ENCODE measurements around the gene AKAP8L.

AKAP8L gene

DNA sequence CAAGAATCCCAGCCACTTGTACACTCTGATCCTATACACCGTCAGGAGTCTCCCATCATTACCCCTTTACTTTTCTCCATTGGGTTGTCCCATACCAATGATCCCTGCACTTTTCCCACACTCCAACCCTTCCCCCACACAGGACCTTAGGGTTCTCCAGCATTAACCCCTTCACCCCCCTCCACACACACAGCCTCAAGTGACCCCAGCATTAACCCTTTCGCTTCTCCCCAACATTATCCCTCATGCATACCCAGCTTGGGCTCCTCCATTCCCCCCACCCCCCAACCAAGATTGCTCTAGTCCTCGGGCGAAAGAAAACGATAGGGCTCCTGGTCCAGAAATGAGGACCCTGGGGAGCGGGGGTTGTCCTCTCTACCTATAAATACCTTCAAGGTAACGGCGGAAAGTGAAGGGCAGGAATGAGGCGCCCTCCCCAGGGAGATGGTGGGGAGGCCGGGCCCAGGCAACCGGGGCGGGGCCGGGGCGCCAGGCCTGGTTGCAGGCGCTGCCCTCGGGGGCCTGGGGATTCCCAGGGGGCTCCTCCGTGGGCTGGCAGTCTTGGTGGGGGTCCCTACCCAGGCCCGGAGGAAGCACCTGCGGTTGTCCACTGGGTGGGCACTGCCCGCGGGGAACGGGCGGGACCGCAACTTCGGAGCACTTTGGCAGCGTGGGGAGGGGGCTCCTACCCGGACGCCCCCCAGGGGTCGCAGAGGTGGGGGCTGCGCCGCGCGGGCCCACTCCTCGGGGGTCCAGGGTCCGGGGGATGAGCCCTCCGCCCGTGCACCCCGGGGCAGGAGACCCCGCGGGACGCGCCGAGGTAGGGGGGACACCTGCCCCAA lies 30.2 kb upstream of the AKAP8L start:
- DNase-seq: peak; percentile 4

DNA sequence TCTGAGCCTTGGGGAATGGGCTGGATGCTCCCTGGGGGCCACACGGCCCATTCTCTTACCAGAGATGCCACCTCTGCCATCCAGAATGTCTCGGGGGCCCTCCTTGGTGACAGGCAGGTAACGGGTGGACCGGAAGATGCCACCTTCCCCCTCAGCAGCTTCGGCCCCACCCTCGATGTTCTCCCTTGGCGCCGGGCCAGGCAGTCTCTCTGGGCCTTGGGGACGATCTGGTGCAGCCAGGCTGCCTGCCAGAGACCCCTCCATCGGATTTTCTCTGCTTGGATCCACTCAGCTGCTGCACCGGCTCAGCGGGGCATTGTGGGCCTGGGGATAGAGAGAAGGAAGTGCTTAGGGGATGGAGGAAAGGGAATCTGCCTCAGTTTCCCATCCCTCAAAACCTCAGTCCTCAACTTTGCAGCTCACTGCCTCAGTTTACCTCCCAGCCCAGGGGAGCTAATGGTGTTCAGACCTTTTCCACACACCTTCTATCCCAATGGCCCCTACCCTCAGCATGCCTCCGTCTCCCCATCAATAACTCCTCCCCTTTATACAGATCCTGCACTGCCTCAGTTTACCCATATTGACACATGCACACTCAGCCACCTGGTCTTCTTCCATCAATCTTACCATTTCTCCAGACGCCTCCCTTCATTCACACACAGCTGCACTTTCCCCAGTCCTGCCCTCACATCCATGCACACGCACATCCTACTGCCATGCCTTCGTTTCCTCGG lies 29.4 kb upstream of the AKAP8L start:
- no peak for DNase-seq

DNA sequence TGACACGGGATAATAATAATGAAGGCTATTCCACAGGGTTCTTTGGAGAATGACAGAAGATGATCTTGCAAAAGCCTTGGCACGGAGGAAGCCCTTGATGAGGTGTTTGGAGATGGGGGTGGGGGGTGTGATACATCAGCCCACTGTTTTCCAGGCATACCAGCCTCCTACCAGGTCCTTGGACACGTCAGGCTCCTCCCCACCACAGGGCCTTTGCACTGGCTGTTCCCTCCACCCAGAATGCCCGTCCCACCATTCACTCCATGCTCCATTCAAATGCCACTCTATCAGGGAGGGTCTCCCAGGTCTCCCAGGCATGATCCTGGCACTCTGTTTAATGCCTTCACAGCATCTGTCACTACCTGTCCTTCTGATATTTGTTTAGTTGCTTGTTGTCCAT lies 28.3 kb upstream of the AKAP8L start:
- DNase-seq: no peak

DNA sequence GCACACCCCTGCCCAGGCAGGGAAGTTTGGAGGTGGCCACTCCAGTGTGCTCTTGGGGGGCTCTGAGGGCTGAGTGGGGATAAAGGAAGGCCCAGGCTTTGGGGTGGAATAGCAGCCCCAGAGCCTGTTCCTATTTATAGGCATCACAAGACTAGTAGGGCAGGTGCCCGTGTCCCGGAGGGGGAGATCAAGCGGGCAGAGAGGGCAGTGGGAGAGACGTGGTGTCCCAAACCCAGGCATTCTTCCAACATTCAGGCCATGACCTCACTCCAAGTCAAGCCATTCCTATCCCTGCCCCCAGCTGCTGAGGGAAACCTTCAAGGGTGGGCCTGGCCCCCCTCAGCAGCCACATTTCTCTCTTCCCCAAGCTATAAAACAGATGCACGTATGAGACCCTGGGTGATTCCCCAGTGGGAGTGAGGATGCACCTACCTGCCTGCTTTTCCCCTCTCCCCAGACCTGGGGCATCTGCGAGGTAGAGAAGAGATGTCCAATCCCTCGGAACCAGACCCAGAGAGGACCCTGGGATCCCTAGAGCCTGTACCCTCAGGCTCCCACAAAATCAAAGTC lies 27.1 kb upstream of the AKAP8L start:
- DNase-seq: no peak

DNA sequence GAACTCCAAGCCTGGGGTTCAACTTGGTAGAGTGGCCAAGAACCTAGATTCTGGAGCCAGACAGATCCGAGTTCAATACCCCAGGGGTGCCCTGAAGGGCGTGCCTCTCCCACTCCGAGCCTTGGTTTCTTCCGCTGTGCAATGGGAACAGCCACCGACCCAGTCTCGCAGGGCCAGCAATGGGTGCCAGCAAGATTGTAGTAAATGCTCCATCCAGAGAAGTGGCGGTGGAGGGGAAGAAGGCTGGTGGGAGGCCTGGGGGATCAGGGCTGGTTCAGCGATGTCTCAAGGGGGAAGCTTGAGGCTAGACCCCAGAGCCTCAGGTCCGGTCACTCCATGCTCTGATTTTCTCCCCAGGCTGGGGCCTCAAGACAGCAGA lies 26.4 kb upstream of the AKAP8L start:
- no peak for DNase-seq

DNA sequence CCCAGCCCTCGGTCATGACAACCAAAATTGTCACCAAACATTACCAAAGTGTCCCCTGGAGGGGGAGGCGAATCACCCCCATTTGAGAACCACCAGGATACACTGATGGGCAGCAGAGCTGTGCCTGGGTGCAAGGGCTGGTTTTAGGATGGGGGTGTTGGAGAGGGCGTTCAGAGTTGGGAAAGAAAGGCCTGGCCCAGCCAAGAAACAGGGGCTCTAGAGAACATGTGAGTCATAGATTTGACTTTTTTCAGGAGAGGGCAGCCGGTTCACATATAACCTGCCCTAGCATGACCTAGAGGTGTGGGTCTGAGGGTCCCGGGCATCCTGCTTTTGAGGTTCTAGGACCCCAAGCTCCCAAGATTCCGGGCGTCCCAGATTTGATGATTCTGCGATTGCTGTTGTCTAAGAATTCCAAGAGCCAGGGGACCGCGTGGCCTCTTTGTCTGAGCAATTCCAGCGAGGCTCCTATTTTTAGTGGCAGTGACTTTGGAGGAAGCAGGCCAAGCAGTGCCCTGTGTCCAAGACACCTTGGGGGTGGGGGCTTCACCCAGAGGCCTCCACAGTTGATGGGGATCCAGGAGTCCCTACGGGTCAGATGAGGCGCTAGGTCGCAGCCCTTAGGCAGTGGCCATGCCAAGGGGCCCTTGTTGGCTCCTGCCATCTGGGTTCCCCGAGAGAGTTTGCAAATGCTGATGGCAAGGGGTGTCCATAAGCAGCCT lies 25.9 kb upstream of the AKAP8L start:
- DNase-seq: no peak

DNA sequence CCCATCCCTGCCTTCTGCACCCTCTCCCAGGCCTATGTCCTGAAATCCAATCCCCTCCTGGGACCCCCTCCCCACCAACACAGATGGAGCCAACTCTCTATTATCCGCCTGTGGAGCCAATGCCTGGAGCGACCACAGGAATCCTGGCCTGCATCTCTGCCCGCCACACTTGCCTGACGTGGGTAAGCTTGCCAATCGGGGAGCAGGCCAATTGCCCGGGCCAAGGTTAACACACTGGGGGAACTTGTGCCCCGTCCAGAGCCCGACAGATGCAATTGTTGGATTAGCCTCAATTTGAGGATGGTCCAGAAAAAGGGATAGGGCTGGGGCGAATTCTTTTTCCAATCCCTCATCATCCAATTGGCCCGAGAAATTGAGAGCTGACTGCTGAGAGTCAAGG lies 25.1 kb upstream of the AKAP8L start:
- DNase-seq: no peak

DNA sequence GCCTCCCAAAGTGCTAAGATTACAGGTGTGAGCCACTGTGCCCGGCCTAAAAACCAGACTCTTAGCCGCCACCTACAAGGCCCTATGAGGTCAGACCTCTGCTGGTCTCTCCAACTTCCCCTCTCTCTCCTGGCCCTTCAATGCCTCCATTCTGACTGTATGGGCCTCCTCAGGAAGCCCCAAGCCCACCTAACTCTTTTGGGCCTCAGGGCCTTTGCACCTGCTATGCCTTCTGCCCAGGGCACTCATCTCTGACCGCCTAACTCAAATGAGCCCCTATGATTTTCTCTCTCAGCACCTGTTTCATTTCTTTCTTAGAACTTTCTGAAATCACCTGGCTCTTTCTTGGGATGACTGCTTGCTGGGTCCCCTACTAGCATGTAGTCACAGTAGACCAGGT lies 24.5 kb upstream of the AKAP8L start:
- no peak for DNase-seq

DNA sequence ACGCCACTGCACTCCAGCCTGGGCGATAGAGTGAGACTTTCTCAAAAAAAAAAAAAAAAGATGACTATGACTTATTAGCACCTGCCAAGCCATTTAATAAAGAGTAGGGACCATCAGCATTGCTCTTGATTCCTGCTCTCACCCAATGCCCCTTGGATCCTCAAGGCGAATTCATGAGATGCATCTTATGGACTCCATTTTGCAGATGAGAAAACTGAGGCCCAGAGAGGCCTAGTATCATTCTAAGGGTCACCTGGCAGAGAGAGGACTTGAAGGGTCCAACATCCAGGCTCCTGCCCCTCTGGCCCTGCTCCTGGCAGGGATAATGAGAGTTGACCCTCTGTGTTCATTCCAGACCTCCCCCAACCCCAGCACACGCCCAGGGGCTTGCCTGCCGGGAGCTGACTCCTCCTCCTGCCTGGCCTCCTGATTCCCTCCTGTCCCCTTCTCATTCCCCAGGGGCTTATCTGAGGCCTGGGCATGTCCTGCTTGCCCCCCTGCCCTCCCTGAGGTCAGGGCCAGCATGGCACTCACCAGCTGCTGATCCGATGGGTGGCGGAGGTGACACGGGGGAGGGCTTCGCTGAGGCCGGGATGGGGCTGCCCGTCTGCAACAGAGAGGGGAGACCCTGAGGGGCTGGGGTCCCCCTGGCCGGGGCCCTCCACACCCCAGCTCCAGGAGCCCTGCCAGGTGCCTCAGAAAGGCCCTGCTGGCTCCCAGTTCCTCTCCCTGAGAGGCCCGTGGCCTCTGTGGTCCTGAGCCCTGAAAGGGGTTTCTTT lies 23.5 kb upstream of the AKAP8L start:
- no peak for DNase-seq

DNA sequence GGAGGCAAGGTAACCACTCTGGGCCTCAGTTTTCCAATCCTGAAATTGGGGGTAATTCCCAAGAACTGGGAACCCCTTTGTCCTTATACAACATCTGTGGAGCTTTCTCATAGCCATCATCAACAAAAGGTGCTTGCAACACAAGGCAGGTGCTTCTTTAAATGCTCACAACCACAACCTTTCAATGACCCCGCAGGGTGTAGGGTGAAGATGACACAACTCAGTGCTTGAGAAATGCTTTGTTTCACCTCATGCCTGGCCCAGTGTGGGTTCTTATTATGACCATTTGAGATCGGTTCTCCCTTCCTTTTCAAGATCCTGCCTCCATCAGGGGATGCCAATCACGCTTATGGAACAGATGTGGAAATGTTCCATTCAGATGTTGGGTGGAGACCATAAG lies 22.5 kb upstream of the AKAP8L start:
- no peak for DNase-seq

DNA sequence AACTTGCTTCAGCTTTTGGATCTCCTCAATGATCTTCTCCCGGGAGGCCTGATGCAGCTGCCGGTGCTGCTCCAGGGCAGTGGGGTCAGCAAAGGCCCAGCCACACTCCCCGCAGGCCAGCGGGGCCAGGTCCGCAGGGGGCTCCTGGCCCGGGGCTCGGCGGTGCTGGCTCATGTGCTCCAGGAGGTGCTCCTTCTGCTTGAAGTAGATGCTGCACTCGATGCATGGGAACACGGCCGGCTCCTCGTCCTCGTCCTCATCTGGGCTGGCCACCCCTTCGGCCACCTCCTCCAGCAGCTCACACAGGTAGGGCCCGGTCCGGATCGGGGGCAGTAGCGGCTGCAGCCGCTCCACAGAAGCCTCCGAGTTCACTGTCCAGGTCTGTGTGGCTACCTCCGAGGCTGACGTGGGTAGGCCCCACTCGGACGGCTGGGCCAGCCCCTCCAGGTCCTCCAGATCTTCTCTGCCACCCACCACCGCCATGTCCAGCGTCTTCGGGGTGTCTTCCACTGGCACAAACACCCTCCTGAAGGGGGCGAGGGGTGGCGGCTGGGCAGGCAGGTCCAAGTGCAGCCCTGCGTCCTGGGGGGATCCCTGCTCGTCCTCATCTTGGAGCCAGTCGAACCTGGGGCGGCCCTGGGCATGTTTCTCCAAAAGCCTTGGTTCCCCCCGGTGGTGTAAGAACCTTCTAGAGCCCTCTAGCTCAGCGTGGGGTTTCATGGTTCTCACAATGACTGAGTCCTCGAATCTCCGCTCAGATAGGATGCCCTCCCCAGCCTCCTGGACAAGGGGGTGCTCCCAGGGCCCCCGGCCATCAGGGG lies 21.2 kb upstream of the AKAP8L start:
- no peak for DNase-seq

DNA sequence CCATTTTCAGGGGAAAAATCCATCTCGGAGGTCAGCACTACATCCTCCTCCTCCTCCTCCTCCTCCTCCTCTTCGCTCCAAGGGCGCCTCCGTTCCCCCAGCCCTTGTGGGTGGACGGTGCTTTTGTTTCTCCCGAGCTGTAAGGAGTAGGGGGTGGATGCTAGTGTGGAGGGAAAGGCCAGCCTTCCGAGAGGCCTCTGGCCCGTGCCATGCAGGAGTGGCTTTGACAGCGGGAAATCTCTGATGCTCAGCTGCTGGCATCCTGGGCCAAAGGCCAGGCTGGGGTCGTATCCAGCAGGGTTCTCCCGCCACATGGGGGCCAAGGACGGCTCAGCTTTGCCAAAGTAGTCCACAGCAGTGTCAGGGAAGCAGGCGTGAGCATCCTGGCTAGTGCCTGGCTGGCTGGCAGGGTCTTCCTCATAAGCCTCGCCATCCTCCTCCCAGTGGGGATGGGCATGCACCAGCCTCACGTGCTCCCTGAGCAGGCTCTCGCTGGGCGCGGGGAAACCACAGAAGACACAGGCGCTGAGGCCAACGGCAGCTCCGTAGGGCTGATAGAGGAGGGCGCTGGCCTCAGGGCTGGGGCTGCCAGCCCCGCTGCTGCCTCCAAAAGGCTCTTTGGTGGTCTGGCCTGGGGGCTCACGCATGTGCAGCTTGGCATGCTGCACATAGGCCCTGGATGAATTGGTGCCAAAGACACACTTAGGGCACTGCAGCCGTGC lies 20.5 kb upstream of the AKAP8L start:
- no peak for DNase-seq

DNA sequence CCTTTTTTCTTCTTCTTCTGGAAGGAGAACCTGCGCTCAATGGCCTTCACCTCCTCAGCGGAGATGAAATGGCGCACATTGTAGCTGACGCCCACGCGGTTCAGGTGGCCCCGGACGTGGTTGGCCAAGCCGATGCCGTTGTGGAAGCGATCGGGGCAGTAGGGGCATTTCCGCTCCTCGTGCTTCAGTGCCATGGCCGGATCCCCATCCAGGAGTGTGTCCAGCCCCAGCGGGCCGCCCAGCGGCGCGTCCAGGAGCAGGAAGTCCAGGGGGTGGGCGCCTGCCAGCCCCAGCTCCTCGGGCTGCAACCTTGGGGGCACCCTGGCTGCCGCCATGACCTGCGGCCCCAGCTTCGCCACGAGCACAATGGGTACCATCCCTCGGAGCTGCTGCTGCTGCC lies 19.8 kb upstream of the AKAP8L start:
- DNase-seq: no peak

DNA sequence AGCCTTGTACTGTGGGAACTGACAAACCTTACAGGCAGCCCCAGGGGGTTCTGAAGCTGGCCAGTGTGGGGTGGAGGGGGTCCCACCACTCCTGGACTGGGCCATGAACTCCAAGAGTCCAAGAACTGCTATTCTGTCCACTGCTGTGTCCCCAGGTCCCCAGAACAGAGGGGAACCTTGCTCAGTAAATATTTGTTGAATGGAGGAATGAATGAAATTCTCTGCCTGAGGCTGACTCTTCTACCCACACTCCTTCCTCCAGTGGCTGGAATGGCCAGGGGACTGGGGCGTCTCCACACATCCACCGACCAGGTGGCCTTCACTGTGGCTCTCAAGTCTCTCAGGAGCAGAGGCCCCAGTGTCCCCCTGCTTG lies 19.3 kb upstream of the AKAP8L start:
- DNase-seq: no peak

DNA sequence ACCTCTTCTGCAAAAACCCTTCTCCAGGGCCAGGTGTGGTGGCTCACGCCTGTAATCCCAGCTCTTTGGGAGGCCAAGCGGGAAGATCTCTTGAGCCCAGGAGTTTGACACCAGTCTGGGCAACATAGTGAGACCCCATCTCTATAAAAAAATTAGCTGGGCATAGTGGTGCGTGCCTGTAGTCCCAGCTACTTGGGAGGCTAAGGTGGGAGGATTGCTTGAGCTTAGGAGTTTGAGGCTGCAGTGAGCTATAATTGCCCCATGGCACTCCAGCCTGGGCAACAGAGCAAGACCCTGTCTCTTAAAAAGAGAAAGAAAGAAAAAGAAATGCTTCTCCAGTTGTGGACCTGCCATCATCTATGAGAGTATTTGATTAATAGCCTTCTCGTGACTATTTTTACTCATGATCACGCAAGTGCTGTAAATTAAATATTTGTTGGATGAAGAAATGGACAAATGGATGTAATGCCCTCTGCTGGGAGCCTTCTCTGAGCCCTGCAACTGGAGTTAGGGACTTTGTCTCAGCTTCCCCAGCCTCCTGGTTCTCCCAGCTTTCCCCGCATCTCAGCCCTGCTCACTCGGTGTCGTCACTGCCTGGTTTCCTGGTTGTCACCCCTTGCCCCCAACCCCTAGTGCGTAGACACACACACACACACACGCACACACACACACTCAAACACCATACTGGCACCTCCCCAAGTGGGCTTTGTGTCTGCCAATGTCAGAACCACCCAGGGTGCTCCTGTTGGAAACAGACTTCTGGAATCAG lies 18.8 kb upstream of the AKAP8L start:
- DNase-seq: peak; percentile 35

DNA sequence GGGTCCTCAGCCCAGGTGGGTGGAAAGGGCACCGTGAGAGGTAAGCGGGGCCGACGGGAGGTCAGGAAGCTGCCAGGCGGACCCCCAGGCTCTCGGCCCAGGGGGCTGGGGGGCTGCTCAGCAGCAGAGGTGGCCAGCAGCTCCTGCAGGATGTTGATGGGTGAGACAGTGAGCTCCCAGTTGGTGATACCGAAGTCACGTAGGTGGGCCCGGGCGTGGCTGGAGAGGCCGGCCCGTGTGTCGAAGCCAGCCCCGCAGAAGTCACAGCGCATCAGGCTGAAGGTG lies 18.0 kb upstream of the AKAP8L start:
- no peak for DNase-seq

DNA sequence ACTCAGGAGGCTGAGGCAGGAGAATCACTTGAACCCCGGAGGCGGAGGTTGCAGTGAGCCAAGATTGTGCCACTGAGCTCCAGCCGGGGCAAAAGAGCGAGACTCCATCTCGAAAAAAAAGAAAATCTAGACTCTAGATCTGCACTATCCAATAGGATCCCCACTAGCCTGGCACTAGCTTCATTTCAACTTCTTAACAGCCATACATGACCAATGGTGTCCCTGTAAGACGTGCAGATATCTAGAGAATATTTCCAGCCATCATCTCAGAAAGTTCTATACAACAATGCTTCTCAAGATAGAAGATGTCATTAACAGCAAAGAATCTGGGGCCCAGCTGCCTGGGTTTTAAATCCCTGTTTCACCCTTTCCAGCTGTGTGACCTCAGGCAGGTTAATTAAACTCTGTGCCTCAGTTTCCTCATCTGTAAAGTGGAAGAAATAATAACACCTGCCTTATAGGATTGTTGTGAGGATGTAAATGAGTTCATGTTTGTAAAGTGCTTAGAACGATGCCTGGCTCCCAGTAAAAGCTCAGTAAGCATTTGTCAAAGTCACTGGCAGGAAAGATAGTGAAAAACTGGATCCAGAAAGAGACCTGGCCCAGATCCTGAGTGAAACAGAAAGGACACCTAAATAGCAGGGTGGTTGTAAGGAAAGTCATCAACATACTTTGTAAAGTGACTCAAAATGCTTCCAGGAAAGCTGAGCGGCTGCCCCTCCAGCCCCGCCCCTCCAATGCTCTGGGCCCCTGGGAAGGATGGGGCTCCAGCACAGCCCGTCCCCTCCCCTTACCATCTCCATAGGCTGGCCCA lies 17.4 kb upstream of the AKAP8L start:
- DNase-seq: peak; percentile 10

DNA sequence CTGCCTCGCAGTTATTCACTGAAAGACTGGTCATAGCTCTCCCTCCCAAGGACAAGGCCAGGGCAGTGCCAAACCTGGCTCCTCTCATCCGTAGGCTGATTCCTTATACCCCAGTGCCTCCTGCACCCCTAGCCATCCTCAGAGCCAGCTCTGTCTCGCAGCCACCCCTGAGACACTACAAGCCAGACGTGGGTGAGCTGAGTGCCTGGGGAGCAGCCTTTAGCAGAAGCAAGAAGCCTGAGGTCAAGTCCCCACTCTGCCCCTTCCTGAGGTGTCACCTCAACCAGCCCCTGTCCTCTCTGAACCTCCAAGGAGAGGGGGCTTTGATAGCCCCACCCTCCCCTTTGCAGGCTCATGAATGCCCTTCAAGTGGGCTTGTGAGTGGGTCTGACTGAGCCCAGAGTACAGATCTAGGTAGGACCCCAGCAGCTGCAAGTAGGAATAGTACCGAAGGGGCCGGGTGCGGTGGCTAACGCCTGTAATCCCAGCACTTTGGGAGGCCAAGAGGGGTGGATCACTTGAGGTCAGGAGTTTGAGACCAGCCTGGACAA lies 14.8 kb upstream of the AKAP8L start:
- DNase-seq: no peak
